HG03571 (cell line): ENCODE results near the gene IRAK3.

Source experiments
- ATAC-seq: cut with Tn5 transposase; IDR thresholded peaks from one replicate; pipeline ENCODE4 v1.9.1; 2021; ENCODE audit not compliant: unreplicated experiment

Gene IRAK3, protein sequence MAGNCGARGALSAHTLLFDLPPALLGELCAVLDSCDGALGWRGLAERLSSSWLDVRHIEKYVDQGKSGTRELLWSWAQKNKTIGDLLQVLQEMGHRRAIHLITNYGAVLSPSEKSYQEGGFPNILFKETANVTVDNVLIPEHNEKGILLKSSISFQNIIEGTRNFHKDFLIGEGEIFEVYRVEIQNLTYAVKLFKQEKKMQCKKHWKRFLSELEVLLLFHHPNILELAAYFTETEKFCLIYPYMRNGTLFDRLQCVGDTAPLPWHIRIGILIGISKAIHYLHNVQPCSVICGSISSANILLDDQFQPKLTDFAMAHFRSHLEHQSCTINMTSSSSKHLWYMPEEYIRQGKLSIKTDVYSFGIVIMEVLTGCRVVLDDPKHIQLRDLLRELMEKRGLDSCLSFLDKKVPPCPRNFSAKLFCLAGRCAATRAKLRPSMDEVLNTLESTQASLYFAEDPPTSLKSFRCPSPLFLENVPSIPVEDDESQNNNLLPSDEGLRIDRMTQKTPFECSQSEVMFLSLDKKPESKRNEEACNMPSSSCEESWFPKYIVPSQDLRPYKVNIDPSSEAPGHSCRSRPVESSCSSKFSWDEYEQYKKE

DNA sequence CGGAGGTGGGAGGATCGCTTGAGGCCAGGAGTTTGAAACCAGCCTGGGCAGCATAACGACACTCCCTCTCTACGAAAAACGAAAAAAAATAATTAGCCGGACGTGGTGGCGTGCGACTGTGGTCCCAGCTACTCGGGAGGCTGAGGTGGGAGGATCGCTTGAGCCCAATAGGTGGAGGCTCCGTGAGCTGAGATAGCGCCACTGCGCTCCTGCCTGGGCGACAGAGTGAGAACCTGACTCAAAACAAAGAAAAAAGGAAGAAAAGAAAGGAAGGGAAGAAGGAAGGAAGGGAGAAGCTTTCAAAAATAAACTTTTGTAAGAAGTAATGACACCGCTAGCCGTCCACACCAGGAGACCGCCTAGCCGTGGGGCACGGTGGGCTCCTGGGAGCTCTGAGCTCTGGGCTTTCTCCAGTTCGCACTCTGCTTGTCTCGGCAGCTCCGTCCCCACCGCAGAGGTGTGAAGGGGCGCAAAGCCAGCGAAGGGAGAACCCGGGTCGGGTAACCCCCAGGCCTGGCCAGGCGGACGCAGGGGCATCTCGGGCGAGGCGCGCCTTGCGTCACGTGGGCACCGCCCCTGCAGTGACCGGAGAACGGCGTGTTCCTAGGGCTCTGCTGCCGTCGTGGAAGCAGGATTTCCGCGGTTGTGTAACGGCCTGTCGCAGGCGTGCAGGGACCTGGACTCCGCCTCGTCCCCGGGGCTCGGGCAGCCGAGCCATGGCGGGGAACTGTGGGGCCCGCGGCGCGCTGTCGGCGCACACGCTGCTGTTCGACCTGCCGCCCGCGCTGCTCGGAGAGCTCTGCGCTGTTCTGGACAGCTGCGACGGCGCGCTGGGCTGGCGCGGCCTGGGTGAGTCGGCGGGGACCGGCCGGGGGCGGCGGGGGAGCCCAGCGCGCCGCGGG lies at the start of gene IRAK3:
Gene IRAK3, plus strand, starts transcription at position 631 of the 902 bp plus-strand sequence. Its CDS starts 86 bp downstream, at position 717.
- ATAC-seq, result peak; percentile 73

DNA sequence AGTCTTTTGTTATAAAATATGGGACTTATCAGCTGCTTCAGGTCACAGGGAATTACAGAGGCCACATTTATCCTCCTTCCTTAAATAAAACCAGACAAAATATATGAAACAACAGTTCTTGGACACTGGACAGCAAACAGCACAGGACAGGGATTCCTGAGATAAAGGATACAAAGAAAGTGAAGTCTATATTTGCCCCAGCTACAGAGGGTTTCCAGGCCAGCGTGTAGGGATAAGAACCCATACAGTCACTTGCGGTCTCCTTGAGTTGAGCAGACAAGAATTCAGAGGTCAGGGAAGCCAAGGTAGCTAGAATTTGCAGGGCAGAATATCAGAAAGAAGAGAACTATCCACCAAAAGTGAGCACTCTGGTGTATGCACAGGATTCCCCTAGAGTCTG lies 49.7 kb upstream of the IRAK3 start:
- ATAC-seq, result no peak

DNA sequence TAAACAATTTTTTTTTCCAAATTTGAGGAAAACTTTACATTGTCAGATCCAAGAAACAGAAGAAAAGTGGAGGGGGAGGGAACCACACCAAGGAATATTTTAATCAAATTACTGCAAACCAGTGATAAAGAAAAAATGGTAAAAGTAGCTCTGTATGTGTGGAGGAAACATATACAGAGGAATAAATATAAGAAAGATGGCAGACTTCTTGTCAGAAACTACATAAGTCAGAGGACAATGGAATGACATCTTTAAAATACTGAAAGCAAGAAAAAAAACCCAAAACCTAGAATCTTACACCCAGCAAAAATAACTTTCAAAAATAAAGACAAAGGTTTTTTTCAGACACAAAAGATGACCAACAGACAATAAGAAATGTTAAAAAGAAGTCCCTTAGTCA lies 48.3 kb upstream of the IRAK3 start:
- no peak for ATAC-seq

DNA sequence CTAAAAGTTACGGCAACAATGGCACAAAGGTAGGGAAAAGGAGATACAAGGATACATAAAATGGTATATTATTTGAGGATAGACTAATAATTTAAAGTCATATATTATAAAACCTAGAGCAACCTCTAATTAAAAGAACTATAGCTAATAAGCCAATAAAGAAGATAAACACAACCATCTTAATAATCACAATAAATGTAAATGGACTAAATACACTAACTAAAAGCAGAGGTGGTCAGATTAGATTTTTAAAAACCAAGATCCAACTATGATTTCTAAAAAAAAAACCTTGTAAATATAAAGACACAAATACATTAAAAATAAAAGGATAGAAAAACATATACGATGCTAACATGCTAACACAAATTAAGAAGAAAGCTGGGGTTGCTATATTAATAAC lies 47.7 kb upstream of the IRAK3 start:
- ATAC-seq, result no peak

DNA sequence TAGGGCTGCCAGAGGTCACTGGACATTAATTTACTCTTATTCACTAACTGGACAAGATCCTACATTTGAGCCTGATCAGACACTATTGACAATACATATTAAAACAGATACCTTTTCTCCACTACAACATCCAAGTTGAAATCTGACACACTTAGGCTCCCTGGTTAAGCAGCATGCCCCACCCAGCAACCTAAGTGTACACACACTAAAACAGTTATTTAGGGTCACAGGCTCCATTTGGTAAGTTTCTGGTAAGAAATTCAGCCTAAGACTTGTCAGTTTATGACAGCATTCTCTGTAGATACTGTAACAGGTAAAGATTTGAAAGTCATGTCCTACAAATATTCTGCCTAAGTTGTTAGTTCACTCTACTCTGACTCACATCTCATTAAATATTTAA lies 46.2 kb upstream of the IRAK3 start:
- ATAC-seq, result no peak

DNA sequence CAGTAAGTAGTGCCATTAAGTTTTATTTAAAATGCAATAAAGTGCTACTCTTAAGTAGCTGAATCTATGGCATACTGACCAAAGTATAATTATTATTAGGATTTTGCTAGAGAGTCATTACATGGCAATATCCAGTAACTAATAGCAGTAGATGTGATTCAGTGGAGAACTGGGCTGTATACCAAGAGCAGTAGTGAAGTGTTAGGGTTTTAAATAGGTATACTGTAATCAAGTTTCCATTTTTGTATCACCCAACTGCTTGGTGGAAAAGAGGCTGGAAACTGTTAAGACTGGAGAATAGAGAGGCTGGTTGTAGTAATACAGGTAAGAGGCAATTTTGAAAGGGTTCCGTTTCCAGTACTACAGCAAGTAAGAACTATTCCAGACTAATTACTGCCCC lies 45.1 kb upstream of the IRAK3 start:
- no peak for ATAC-seq

DNA sequence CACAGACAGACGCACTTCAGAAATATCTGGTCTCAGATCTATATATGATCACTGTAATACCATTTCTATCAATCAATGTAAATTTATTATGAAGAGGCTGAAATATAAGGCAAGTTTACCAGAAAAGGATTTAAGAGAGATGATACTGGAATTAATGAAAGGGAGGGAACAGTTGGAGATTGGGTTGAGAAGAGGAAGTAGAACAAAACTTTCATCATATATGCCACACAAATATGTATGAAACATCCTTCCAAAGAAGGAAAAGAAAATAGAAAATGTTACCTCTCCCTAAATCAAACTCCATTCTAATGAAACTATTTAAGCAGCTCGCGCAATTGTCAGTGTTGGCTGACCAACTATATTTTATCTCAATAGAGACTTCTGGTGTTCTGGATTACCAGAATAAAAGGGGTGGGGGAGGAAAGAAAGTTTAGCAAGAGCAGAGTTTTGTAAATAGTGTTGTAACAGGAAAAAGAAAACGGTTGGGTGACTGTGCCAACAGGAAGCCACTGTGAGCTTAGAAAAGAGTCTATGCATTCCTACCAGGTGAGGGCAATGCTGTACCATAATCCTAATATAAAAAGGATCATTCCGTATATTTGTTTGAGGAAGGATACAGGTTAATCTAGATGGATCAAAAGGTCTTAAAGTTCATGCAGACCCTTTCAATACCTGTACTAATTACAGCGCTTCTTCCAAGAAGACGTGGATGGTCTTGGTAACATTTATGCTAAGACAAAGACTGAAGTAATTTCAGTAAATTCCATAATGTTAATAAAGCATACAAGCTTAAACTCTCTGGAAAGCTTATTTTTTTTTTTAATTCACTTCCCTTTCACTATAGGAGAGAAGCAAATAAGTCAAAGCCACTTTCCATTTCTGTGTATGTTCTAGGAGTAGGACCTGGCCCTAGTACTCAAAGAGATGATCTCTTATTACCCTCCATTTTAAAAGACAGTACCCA lies 43.9 kb upstream of the IRAK3 start:
- no peak for ATAC-seq

DNA sequence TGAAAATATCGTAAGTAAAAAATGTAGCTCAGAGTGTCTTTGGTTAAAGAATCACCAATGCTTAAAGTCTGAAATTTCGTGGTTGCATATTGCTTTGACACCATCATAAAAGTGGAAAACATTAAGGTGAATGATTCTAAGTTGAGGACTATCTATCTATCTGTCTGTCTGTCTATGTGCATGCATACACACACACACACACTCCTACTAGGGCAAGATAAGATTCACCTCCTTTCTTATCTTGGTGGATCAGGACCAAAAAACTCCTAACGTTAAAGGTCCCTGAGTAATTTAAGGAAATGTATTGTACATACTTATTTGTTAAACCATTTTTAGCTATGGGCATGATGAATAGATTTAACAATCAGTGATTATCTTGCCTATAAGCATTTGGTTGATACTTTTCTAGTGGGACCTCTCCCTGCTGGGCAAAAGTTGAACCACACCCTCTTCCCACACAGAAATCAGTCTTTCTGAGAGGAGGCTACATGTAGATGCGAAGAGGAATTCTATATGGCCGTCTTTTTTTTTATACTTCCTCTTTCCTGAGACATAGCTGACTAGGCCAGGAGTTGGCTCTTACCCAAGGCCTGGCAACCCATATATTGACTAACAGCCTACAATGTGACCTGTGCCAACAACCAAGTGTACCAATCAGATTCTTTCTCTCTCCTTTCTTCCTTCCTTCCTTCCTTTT lies 39.2 kb upstream of the IRAK3 start:
- ATAC-seq, result no peak

DNA sequence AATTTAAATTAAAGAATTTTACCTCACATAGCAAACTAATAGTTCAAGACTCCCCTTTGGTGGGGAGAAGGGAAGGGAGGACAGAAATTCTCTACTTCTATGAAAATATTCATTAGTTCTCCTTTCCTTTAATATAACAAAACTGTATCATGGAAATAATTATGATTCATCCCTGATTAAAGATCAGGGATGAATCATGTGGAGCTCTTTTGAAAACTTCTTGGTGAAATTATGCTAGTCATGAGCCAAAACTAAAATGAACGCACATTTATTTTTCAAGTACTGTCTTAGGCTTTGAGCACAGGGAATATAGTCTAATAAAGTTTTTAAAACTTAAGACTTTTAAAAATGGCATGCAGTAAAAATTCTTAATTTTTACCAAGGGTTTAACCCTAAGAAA lies 36.3 kb upstream of the IRAK3 start:
- ATAC-seq, result no peak

DNA sequence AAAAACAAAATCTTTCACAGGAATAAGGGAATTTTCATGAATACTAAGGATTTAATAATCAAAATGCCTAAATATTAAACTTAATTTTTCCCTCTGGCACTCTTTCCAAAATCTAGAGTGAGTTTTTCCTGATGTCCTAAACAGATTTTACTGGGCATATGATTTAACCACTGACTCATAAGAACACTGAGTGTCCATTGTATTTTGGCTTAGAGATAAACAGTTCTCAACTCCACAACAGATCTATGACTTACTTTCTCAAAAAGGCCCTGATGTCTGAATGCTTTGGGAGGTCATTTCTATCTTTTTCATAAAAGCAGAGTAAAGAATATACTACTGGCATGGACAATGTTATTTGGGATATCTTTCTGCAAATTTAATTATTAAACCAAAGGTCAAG lies 34.2 kb upstream of the IRAK3 start:
- ATAC-seq, result no peak

DNA sequence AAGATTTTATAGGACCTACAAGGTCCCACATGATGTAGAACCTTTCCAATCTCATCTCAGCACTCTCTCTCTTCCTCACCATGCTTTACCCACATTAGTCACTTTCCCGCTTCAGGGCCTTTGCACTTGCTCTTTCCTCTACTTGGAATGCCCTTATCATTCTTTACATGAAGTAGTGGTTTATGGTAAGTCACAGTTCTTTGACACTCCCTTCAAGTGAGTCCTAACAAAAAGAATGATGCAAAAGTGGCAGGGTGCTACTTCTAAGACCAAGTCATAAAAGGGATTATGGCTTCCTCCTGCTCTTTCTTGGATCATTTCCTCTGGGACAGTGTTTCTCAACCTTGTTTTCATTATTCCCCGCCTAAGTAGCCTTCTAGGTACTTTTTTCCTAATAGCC lies 32.4 kb upstream of the IRAK3 start:
- no peak for ATAC-seq

DNA sequence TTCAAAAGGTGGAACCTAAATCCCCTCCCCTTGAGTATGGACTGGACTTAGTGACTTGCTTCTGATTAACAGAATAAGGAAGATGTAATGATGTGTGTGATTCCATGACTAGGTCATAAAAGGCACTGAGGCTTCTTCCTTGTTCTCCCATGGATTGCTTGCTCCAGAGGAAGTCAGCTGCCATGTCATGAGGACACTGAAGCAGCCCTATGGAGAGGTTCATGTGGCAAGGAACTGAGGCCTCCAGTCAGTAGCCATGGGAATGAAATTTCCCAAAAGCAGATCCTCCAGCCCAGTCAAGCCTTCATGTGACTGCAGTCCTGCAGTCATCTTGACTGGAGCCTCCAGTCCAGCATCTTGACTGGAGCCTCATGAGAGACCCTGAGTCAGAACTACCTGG lies 29.9 kb upstream of the IRAK3 start:
- no peak for ATAC-seq

DNA sequence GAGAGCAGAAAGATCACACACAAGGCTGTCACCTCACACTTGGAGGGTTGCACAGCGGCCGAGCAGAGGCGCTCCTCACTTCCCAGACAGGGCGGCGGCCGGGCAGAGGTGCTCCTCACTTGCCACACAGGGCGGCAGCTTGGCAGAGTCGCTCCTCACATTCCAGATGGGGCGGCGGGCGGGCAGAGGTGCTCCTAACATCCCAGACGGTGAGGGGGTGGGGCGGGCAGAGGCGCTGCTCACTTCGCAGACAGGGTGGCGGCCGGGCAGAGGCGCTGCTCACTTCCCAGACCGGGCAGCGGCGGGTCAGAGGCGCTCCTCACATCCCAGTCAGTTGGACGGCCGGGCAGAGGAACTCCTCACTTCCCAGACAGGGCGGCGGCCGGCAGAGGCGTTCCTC lies 28.3 kb upstream of the IRAK3 start:
- no peak for ATAC-seq

DNA sequence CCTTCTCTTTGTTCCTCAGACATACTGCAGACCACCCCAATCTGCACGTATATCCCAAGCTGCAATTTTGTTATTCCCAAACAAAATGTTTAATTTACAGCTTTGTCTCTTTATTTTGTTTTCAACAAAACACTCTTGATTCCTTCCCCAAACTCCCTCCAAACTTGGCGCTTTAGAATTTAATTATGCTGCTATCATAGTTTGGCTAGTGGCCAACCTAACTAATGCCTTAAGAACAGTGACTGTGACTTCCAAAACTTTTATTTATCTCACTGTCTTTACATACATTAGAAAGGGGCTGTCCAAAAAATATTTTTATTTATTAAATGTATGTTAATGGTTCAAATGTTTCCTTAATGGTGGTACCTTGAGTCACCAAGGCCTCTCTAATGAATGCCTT lies 26.3 kb upstream of the IRAK3 start:
- ATAC-seq, result no peak

DNA sequence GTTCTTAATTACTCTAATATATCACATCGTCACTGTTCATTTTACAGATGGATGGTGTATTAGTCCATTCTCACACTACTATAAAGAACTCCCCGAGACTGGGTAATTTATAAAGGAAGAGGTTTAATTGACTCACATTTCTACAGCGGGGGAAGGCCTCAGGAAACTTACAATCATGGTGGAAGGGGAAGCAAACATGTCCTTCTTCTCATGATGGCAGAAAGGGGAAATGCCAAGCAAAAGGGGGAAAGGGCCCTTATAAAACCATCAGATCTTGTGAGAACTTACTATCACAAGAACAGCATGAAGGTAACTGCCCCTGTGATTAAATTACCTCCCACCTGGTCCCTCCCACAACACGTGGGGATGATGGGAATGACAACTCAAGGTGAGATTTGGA lies 25.7 kb upstream of the IRAK3 start:
- no peak for ATAC-seq

DNA sequence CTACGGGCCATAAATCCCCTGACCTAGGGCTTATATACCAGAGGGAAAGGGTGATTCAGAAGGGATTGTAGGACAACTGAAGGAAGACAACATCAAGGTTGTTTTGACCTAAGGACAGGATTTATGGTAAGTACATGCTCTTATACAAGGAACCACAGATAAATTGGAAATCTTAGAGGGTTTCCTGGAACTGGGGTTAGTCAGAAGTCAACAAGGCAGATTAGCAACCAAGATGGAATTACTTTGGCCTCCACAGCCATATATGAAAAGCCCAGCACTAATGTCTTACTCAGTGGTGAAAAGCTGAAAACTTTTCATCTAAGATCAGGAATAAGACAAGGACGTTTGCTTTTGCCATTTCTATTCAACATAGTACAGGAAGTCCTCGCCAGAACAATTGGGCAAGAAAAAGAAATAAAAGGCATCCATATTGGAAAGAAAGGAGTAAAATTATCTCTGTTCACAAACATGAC lies 24.6 kb upstream of the IRAK3 start:
- ATAC-seq, result no peak

DNA sequence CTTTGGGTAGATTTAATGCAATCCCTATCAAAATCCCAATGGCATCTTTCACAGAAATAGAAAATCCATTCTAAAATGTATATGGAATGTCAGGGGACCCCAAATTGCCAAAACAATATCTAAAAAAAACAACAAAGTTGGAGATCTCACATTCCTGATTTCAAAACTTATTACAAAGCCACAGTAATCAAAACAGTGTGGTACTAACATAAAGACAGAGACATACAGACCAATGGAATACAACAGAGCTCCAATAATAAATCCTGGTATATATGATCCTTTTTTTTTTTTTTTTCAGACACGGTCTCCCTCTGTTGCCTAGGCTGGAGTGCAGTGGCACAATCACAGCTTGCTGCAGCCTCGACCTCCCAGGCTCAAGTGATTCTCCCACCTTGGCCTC lies 23.9 kb upstream of the IRAK3 start:
- no peak for ATAC-seq

DNA sequence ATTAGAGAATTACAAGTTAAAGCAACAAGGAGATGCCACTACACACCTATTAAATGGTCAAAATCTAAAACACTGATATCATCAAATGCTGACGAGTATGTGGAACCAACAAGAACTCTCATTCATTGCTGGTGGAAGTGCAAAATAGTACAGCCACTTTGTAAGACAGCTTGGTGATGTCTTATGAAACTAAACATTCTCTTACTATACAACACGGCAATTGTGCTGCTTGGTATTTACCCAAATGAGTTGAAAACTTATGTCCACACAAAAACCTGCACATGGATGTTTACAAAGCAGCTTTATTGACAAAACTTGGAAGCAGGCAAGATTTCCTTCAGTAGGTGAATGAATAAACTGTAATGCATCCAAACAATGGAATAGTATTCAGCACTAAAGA lies 22.5 kb upstream of the IRAK3 start:
- ATAC-seq, result no peak

DNA sequence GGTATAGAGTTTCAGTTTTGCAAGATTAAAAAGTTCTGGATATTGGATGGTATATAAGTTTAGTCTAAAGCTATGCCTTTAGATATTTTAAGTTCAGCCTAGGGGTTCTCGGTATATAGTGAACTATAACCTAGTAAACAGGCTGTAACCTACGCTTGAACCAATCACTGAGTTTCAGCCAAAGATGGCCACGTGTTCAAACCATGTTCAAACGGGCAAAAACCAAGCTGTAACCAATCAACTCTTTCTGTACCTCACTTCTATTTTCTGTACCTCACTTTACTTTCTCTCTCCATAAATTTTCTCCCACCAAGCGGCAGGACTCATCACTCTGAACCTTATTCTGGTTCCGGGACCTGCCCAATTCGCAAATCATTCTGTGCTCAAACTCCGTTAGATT lies 20.6 kb upstream of the IRAK3 start:
- no peak for ATAC-seq
